ENCODE data around the gene DNAJB5.

GRCh38 chr9:34994260-34994899, 4.8 kb downstream of the DNAJB5 start:
- TF ChIP-seq CTCF (conservative IDR thresholded peaks at IDR 0.05; ENCODE audit: low read depth, low read length), result peak; percentile 76
- TF ChIP-seq EZH2 (IDR thresholded peaks at IDR 0.05; ENCODE audit: borderline replicate concordance, low read depth, low read length, poor library complexity, severe bottlenecking), result no peak
